ENCODE measurements around the gene SDCCAG8.

GRCh38 chr1:243280571-243281129 is 24.8 kb downstream of the SDCCAG8 start:
- TF ChIP-seq EGR1 (IDR thresholded peaks at IDR 0.05; ENCODE audit: borderline replicate concordance, low read depth, low read length) (no peak), POLR2AphosphoS5 (IDR thresholded peaks at IDR 0.05; ENCODE audit: low read depth, low read length) (no peak), CTCF (IDR thresholded peaks at IDR 0.05; ENCODE audit: control extremely low read depth in 1 of 3, insufficient read depth in 1 of 3, low read depth in 1 of 3, low read length in 3 of 3) (no peak)

Measured in H1 (cell line).